ENCODE results near the gene DNAJB1. TPM values are rescaled to one million over a fixed set of nuclear protein-coding genes. Genes with fewer than 3 reads are reported as not detected.
"Not testable (repeated sequence)": the region's sequence is repeated elsewhere in the genome, so short reads cannot be mapped to it uniquely, and the experiment has no call there.

Gene DNAJB1
- total RNA-seq, result 55.3 and 58.9 TPM in 2 replicates

GRCh38 chr19:14517840-14518505 is at the start of gene DNAJB1:
Gene DNAJB1, minus strand, starts transcription at chr19:14518397. Its CDS starts 48 bp downstream, at chr19:14518349.
- DNase-seq (ENCODE audit: low read depth), result no peak

- DNase-seq (ENCODE audit: low read depth), result no peak
Observed at GRCh38 chr19:14567079-14567478, 48.9 kb upstream of the DNAJB1 start.

- DNase-seq (ENCODE audit: low read depth), result no peak
Observed at GRCh38 chr19:14566712-14567077, 48.5 kb upstream of the DNAJB1 start.

GRCh38 chr19:14565765-14566711 is 47.8 kb upstream of the DNAJB1 start:
- no peak for DNase-seq (ENCODE audit: low read depth)

GRCh38 chr19:14565298-14565679 is 47.1 kb upstream of the DNAJB1 start:
- no peak for DNase-seq (ENCODE audit: low read depth)

- not testable (repeated sequence) for DNase-seq (ENCODE audit: low read depth)
Observed at GRCh38 chr19:14564652-14565297, 46.6 kb upstream of the DNAJB1 start.

GRCh38 chr19:14563989-14564651 is 45.9 kb upstream of the DNAJB1 start:
- no peak for DNase-seq (ENCODE audit: low read depth)

GRCh38 chr19:14563590-14563926 is 45.4 kb upstream of the DNAJB1 start:
- DNase-seq (ENCODE audit: low read depth), result no peak

GRCh38 chr19:14562660-14563589 is 44.7 kb upstream of the DNAJB1 start:
- DNase-seq (ENCODE audit: low read depth), result no peak

- peak; percentile 43 for DNase-seq (ENCODE audit: low read depth)
Observed at GRCh38 chr19:14561847-14562351, 43.7 kb upstream of the DNAJB1 start.

GRCh38 chr19:14561249-14561648 is 43.1 kb upstream of the DNAJB1 start:
- DNase-seq (ENCODE audit: low read depth), result no peak

GRCh38 chr19:14560776-14561108 is 42.5 kb upstream of the DNAJB1 start:
- no peak for DNase-seq (ENCODE audit: low read depth)

- DNase-seq (ENCODE audit: low read depth), result no peak
Observed at GRCh38 chr19:14559916-14560775, 41.9 kb upstream of the DNAJB1 start.

GRCh38 chr19:14558370-14559066 is 40.3 kb upstream of the DNAJB1 start:
- no peak for DNase-seq (ENCODE audit: low read depth)

- DNase-seq (ENCODE audit: low read depth), result peak; percentile 64
Observed at GRCh38 chr19:14556662-14557188, 38.5 kb upstream of the DNAJB1 start.

GRCh38 chr19:14555918-14556661 is 37.9 kb upstream of the DNAJB1 start:
- peak; percentile 63 for DNase-seq (ENCODE audit: low read depth)

- DNase-seq (ENCODE audit: low read depth), result no peak
Observed at GRCh38 chr19:14554382-14554812, 36.2 kb upstream of the DNAJB1 start.

- no peak for DNase-seq (ENCODE audit: low read depth)
Observed at GRCh38 chr19:14553939-14554243, 35.7 kb upstream of the DNAJB1 start.
